IPS-18c (cell line): ENCODE data around the gene TUT1.
"Not testable (repeated sequence)": the region's sequence is repeated elsewhere in the genome, so short reads cannot be mapped to it uniquely, and the experiment has no call there.

Source experiments
- H3K4me3 ChIP-seq: 2 replicates; pipeline ENCODE4 v1.7.0; 2013; ENCODE audit warnings: low read depth, mild to moderate bottlenecking, low read length, moderate library complexity; ENCODE audit not compliant: insufficient read depth
- H3K9me3 ChIP-seq: one replicate; pipeline ENCODE4 v1.6.1; 2013; ENCODE audit warnings: mild to moderate bottlenecking, low read length, moderate library complexity; ENCODE audit not compliant: control insufficient read depth, insufficient read depth

The TUT1 gene

DNA sequence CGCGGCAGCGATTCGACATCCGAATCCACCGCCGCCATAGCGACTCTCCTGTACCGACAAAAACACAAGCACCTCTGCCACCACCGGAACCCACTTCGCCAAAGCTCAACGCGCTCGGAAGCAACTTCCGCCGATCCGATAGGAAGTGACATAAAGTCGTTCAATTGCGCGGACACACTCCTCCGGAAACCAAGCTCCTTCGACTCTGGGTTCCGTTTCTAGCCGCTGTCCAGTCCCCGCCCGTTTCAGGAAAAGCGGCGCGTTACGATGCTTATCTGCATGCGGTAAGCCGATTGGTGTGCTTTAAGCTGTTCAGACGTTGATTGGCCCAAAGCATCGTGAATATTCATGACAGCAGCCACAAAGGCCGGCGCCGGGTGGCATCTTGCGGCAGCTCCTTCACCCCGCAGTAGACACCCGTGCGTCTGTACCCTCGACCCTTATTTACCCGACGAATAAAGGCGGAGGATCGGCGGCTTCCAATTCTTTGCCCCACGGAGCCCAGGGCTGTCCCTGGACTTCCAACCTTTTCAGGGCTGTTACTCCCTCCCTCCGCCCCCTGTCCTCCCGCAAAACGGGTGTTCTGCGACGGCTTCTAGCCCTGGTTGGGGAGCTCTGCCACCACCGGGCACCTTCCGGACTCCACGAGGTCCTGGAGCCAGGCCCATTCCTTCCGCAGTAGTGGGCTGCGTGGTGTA lies at the start of gene TUT1:
TSS of gene TUT1 (minus strand) at position 76 of the 698 bp plus-strand sequence. CDS start at position 38, 38 bp downstream.
- no peaks in the 10 kb centered on the region for H3K9me3 ChIP-seq

GRCh38 chr11:62632492-62632891 lies 41.2 kb upstream of the TUT1 start:
- Histone ChIP-seq H3K9me3 (no peaks in the 10 kb centered on the region), H3K4me3 (no peak overlapping the region)

More for the DNA sequence above, at the start of gene TUT1:
- peak within 1 kb of the TSS; percentile 97 for H3K4me3 ChIP-seq

DNA sequence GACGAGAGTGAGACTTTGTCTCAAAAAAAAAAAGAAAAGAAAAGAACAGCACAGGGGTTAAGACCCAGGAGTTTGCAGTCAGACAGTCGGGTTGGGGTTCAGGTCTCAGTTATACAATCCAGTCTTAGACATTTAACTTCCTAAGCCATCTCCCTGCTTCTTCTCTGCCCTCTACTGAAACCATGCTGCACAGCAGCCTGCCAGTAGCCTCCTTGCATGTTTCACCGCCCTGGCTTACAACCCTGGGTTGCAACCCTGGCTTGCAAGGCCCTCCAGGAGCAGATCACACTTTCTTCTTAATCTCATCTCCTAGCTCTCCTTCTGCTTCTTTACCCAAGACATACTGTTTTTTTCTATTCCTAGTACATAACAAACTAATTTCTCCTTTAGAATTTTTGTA lies 36.4 kb upstream of the TUT1 start:
- Histone ChIP-seq H3K4me3 (no peak overlapping the region), H3K9me3 (no peaks in the 10 kb centered on the region)

GRCh38 chr11:62622476-62623089 lies 31.3 kb upstream of the TUT1 start:
- H3K9me3 ChIP-seq: no peaks in the 10 kb centered on the region
- H3K4me3 ChIP-seq: peak overlapping the region; percentile 20; the same call in 1 of the 2 replicates

DNA sequence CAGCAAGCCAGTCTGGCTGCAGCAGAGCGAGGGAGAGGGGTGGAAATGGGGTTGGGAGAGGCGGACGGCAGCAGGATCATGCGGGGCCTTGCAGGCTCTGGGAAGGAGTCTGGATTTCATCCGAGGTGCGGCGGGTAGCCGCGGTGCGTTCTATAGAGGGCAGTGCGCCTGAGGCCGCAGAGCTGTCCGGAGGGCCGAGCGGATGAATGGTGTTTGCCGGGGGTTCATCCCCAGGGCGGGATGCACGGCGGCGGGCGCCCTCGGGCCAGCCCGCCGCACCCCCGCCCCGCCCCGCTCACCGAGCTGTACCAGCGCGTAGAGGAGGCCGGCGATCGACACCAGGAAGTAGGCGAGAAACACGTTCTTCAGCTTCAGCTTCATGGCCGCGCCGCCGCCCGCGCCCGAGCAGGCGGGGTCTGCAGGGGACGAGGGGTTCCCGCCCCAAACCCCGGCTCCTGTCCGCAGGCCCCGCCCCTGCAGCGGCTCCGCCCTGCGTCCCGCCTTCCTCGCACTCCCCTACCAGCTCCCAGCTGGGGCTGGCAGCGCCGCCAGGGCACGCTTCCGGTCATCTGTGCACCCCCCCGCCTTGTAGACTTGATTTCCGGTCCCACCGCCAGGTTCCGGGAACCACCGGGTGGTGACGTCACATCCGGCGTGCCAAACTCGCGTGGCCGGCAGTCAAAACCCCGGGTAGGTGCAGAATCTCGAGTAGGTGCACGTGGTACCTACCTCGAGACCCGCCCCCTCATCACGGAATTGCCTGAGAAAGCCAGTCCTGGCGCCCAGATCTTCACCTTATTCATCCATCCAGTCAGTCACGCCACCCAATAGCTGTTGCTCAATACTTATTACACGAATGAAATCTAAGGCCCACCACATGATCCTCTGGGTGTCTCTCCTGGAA lies 30.5 kb upstream of the TUT1 start, which contains the start of gene B3GAT3:
TSS of gene B3GAT3 (minus strand) at position 420 of the 904 bp plus-strand sequence. CDS start at position 381, 39 bp downstream.
- H3K4me3 ChIP-seq: peak within 1 kb of the TSS; percentile 93

GRCh38 chr11:62621027-62621566 lies 29.8 kb upstream of the TUT1 start:
- Histone ChIP-seq H3K9me3 (no peaks in the 10 kb centered on the region), H3K4me3 (peak overlapping the region; percentile 93)

More for the DNA sequence above, 30.5 kb upstream of the TUT1 start, which contains the start of gene B3GAT3:
- no peaks in the 10 kb centered on the region for H3K9me3 ChIP-seq

GRCh38 chr11:62616957-62617356 lies 25.6 kb upstream of the TUT1 start:
- not testable (repeated sequence) for H3K4me3 ChIP-seq, H3K9me3 ChIP-seq

GRCh38 chr11:62615521-62615920 lies 24.2 kb upstream of the TUT1 start:
- Histone ChIP-seq H3K9me3 (no peaks in the 10 kb centered on the region), H3K4me3 (no peak overlapping the region)

DNA sequence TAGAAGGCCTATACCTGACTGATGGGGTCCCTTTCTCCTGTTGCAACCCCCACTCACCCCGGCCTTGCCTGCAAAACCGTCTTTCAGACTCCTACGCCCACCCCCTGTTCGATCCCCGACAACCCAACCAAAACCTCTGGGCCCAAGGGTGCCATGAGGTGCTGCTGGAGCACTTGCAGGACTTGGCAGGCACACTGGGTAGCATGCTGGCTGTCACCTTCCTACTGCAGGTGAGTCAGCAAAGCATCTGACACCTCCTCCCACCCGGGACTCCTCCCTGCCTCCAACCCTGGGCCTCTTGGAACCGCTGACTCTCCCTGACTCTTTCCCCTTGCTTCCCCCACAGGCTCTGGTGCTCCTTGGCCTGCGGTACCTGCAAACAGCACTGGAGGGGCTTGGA lies 23.0 kb upstream of the TUT1 start:
- H3K9me3 ChIP-seq: no peaks in the 10 kb centered on the region
- no peak overlapping the region for H3K4me3 ChIP-seq

DNA sequence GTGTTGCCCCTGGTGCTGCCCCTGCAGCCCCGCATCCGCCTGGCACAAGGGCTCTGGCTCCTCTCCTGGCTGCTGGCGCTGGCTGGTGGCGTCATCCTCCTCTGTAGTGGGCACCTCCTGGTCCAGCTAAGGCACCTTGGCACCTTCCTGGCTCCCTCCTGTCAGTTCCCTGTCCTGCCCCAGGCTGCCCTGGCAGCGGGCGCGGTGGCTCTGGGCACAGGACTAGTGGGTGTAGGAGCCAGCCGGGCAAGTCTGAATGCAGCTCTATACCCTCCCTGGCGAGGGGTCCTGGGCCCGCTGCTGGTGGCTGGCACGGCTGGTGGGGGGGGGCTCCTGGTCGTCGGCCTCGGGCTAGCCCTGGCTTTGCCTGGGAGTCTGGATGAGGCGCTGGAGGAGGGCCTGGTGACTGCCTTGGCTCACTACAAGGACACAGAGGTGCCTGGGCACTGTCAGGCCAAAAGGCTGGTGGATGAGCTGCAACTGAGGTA lies 22.0 kb upstream of the TUT1 start:
- no peaks in the 10 kb centered on the region for H3K9me3 ChIP-seq
- peak overlapping the region; percentile 38 for H3K4me3 ChIP-seq

- Histone ChIP-seq H3K4me3 (peak within 1 kb of the TSS; percentile 71), H3K9me3 (no peaks in the 10 kb centered on the region)
These were observed 21.3 kb upstream of the TUT1 start, which contains the start of the genes EML3 and ROM1 for GRCh38 chr11:62612366-62613290. Gene EML3 (minus strand): TSS chr11:62612775. CDS start chr11:62612457, 318 bp downstream. Gene ROM1 (plus strand): TSS chr11:62613257. CDS start chr11:62613282, 25 bp downstream.

DNA sequence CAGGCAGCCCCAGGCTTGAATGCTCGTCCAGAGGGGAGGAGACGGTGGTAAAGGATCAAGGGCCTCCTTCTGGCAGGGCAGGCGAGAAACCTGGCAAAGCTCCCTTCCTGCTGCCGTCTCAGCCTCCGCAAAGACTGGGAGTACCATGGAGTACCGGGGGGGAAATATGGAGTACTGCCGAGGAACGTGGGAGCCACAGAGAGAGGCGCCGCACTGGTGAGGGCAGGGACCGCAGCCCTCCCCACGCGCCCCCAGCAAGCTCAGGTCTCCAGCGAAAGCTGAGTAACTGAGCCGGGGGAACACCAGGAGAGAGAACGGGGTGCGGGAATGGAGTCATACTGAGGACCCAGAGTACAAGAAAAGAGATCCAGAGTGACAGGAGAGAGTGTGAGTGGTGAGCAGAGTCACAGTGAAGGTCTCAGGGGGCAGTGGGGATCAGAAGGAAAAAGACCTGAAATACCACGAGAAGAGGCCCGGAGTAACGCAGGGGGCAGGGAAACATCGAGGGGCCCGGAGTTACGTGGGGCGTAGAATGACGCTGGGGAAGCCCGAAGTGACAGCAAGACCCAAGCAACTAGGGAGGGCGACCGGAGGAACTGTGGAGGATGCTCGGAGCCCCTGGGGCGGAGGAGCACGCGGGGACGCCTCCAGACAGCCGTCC lies 20.5 kb upstream of the TUT1 start:
- peak overlapping the region; percentile 71 for H3K4me3 ChIP-seq
- no peaks in the 10 kb centered on the region for H3K9me3 ChIP-seq

DNA sequence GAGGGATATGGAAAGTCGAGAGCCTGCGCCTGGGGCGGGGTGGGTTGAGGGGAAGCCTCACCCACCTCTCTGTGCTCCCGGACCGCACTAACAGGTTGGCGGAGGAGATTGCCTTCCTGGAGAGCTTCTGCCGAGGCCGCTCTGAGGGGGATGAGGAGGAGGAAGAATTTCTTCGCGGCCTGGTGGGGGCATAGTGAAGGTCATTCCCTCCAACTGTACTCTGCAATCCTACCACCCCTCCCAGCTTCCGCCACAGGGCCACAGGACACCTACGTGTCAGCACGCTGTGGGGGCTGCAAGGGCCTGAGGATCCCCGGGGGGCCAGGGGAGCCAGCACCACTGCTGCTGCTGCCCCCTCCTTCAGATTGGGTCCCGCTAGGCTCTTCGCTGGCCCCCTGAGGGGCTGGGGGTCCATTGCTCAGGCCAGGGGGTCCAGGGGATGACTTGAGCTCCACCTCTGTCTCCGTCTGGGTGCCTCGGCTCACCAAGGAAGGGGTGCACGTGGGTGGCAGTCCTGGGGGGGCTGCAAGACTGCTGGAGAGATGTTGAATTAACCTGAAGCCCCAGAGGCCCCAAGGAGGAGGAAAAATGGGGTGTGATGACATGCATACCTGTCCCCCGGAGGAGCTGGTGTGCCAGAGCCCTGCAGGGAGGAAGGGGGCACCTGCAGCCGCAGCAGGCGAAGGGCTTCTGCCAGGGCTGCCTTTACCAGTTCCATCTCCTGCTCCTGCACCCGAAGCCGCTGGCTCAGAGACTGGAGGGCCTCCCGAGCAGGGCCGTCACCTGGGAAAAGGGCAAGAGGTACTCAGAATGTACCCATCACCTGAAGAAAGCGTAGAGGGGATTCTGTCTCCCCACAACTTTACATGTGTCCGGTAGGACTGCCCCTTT lies 19.7 kb upstream of the TUT1 start:
- peak overlapping the region; percentile 71; the same call in 1 of the 2 replicates for H3K4me3 ChIP-seq
- no peaks in the 10 kb centered on the region for H3K9me3 ChIP-seq

GRCh38 chr11:62610403-62610802 lies 19.1 kb upstream of the TUT1 start:
- no peak overlapping the region for H3K4me3 ChIP-seq
- H3K9me3 ChIP-seq: no peaks in the 10 kb centered on the region

- no peak overlapping the region for H3K4me3 ChIP-seq
- no peaks in the 10 kb centered on the region for H3K9me3 ChIP-seq
These were observed 17.5 kb upstream of the TUT1 start for GRCh38 chr11:62608776-62609175.
